ENCODE measurements around the gene OXLD1. TPM values are rescaled to one million over a fixed set of nuclear protein-coding genes. Genes with fewer than 3 reads are reported as not detected.

OXLD1 gene
- total RNA-seq (10 to 100 TPM; 10.1 to 35.6 TPM), polyA plus RNA-seq (ENCODE audit: insufficient read length in 2 of 2) (10 to 100 TPM; 20.9 to 27.1 TPM)
- long read RNA-seq, donor 1, transcript OXLD1-201 (2 exons, 620 nt) = minor isoform, 5 of 28 reads
- long read RNA-seq, donor 1, transcript OXLD1-206 (1 exons, 1,600 nt) = major isoform, 18 of 28 reads
- long read RNA-seq, donor 1, partial matches to known transcripts = 0 of 28 reads
- long read RNA-seq, donor 1, other reads (novel, unspliced or antisense) = 0 of 28 reads
- long read RNA-seq, donor 2, partial matches to known transcripts = 0 of 9 reads
- long read RNA-seq, donor 2, other reads (novel, unspliced or antisense) = 0 of 9 reads
- long read RNA-seq, donor 3, transcript OXLD1-206 (1 exons, 1,600 nt) = major isoform, 7 of 14 reads
- long read RNA-seq, donor 3, partial matches to known transcripts = 0 of 14 reads
- long read RNA-seq, donor 3, other reads (novel, unspliced or antisense) = 0 of 14 reads
- long read RNA-seq, donor 4, transcript OXLD1-206 (1 exons, 1,600 nt) = major isoform, 26 of 46 reads
- long read RNA-seq, donor 4, transcript OXLD1-207 (2 exons, 821 nt) = minor isoform, 11 of 46 reads
- long read RNA-seq, donor 4, partial matches to known transcripts = 0 of 46 reads
- long read RNA-seq, donor 4, other reads (novel, unspliced or antisense) = 0 of 46 reads

GRCh38 chr17:81666342-81667191 is at the start of gene OXLD1, which contains the start of gene CCDC137:
OXLD1 (minus strand) TSS chr17:81666605; CDS start chr17:81666577, 28 bp downstream.
CCDC137 (plus strand) TSS chr17:81666737; CDS start chr17:81666767, 30 bp downstream.
- WGBS (ENCODE audit: insufficient coverage) = under 1% methylated on average over 96 of the region's 96 CpGs
- H3K4me1 ChIP-seq (ENCODE audit: control insufficient read depth, insufficient read depth, low read length) = peaks cover 23% of the 10 kb centered on the region
- no peaks in the 10 kb centered on the region for H3K27me3 ChIP-seq (ENCODE audit: control insufficient read depth, insufficient read depth, low read length)
- H3K9me3 ChIP-seq (ENCODE audit: control insufficient read depth, insufficient read depth, low read length) = no peaks in the 10 kb centered on the region
- peak within 1 kb of the TSS; percentile 84 for H3K4me3 ChIP-seq (ENCODE audit: low read depth, low read length)
- H3K27ac ChIP-seq (ENCODE audit: low read depth, low read length) = peak within 1 kb of the TSS; percentile 67
- H3K36me3 ChIP-seq (ENCODE audit: control insufficient read depth, insufficient read depth, low read length) = peaks cover 54% of the 10 kb centered on the region
- DNase-seq (ENCODE audit: low read depth in 4 of 6, low spot score in 6 of 6) = peak; percentile 80 to 98 (median 92)

- H3K4me3 ChIP-seq (ENCODE audit: low read depth, low read length) = no peak overlapping the region
- DNase-seq (ENCODE audit: low read depth in 4 of 6, low spot score in 6 of 6) = no peak
- no peaks in the 10 kb centered on the region for H3K9me3 ChIP-seq (ENCODE audit: control insufficient read depth, insufficient read depth, low read length)
- peaks cover 65% of the 10 kb centered on the region for H3K36me3 ChIP-seq (ENCODE audit: control insufficient read depth, insufficient read depth, low read length)
- peaks cover 11% of the 10 kb centered on the region for H3K27me3 ChIP-seq (ENCODE audit: control insufficient read depth, insufficient read depth, low read length)
- H3K27ac ChIP-seq (ENCODE audit: low read depth, low read length) = no peak overlapping the region
- H3K4me1 ChIP-seq (ENCODE audit: control insufficient read depth, insufficient read depth, low read length) = peaks cover 50% of the 10 kb centered on the region
- WGBS (ENCODE audit: insufficient coverage) = 86% methylated on average over 32 of the region's 32 CpGs
Observed at GRCh38 chr17:81715107-81715871, 48.9 kb upstream of the OXLD1 start.

GRCh38 chr17:81714412-81715106 is 48.2 kb upstream of the OXLD1 start:
- H3K4me1 ChIP-seq (ENCODE audit: control insufficient read depth, insufficient read depth, low read length) = peaks cover 46% of the 10 kb centered on the region
- H3K4me3 ChIP-seq (ENCODE audit: low read depth, low read length) = no peak overlapping the region
- no peak for DNase-seq (ENCODE audit: low read depth in 4 of 6, low spot score in 6 of 6)
- 94% methylated on average over 31 of the region's 39 CpGs for WGBS (ENCODE audit: insufficient coverage)
- H3K27ac ChIP-seq (ENCODE audit: low read depth, low read length) = no peak overlapping the region
- H3K27me3 ChIP-seq (ENCODE audit: control insufficient read depth, insufficient read depth, low read length) = peaks cover 11% of the 10 kb centered on the region
- H3K9me3 ChIP-seq (ENCODE audit: control insufficient read depth, insufficient read depth, low read length) = no peaks in the 10 kb centered on the region
- H3K36me3 ChIP-seq (ENCODE audit: control insufficient read depth, insufficient read depth, low read length) = peaks cover 57% of the 10 kb centered on the region

- peaks cover 11% of the 10 kb centered on the region for H3K27me3 ChIP-seq (ENCODE audit: control insufficient read depth, insufficient read depth, low read length)
- H3K9me3 ChIP-seq (ENCODE audit: control insufficient read depth, insufficient read depth, low read length) = no peaks in the 10 kb centered on the region
- peak overlapping the region; percentile 40 for H3K27ac ChIP-seq (ENCODE audit: low read depth, low read length)
- H3K4me3 ChIP-seq (ENCODE audit: low read depth, low read length) = peak overlapping the region; percentile 50
- H3K36me3 ChIP-seq (ENCODE audit: control insufficient read depth, insufficient read depth, low read length) = peaks cover 55% of the 10 kb centered on the region
- H3K4me1 ChIP-seq (ENCODE audit: control insufficient read depth, insufficient read depth, low read length) = peaks cover 41% of the 10 kb centered on the region
- WGBS (ENCODE audit: insufficient coverage) = 42% methylated on average over 33 of the region's 36 CpGs
- no peak for DNase-seq (ENCODE audit: low read depth in 4 of 6, low spot score in 6 of 6)
Observed at GRCh38 chr17:81713556-81714411, 47.4 kb upstream of the OXLD1 start.

- peaks cover 11% of the 10 kb centered on the region for H3K27me3 ChIP-seq (ENCODE audit: control insufficient read depth, insufficient read depth, low read length)
- 29% methylated on average over 16 of the region's 18 CpGs for WGBS (ENCODE audit: insufficient coverage)
- DNase-seq (ENCODE audit: low read depth in 4 of 6, low spot score in 6 of 6) = peak in 1 of 6 donors; percentile 54
- peak overlapping the region; percentile 57 for H3K27ac ChIP-seq (ENCODE audit: low read depth, low read length)
- peaks cover 57% of the 10 kb centered on the region for H3K36me3 ChIP-seq (ENCODE audit: control insufficient read depth, insufficient read depth, low read length)
- peaks cover 41% of the 10 kb centered on the region for H3K4me1 ChIP-seq (ENCODE audit: control insufficient read depth, insufficient read depth, low read length)
- peak overlapping the region; percentile 50 for H3K4me3 ChIP-seq (ENCODE audit: low read depth, low read length)
- H3K9me3 ChIP-seq (ENCODE audit: control insufficient read depth, insufficient read depth, low read length) = no peaks in the 10 kb centered on the region
Observed at GRCh38 chr17:81713004-81713555, 46.7 kb upstream of the OXLD1 start.

- Histone ChIP-seq H3K36me3 (ENCODE audit: control insufficient read depth, insufficient read depth, low read length) (peaks cover 57% of the 10 kb centered on the region), H3K4me1 (ENCODE audit: control insufficient read depth, insufficient read depth, low read length) (peaks cover 41% of the 10 kb centered on the region), H3K27ac (ENCODE audit: low read depth, low read length) (peak overlapping the region; percentile 57), H3K27me3 (ENCODE audit: control insufficient read depth, insufficient read depth, low read length) (peaks cover 11% of the 10 kb centered on the region), H3K9me3 (ENCODE audit: control insufficient read depth, insufficient read depth, low read length) (no peaks in the 10 kb centered on the region), H3K4me3 (ENCODE audit: low read depth, low read length) (peak overlapping the region; percentile 50)
- WGBS (ENCODE audit: insufficient coverage) = 2% methylated on average over 38 of the region's 41 CpGs
- peak in 1 of 6 donors; percentile 27 for DNase-seq (ENCODE audit: low read depth in 4 of 6, low spot score in 6 of 6)
Observed at GRCh38 chr17:81712468-81713003, 46.1 kb upstream of the OXLD1 start.

GRCh38 chr17:81711814-81712467 is 45.5 kb upstream of the OXLD1 start, which contains the start of gene SLC25A10:
SLC25A10 (plus strand) TSS chr17:81712284; CDS start chr17:81712427, 143 bp downstream.
- H3K27ac ChIP-seq (ENCODE audit: low read depth, low read length) = peak within 1 kb of the TSS; percentile 57
- under 1% methylated on average over 89 of the region's 89 CpGs for WGBS (ENCODE audit: insufficient coverage)

More at GRCh38 chr17:81711814-81712467, 45.5 kb upstream of the OXLD1 start, which contains the start of gene SLC25A10:
- DNase-seq (ENCODE audit: low read depth in 4 of 6, low spot score in 6 of 6) = peak; percentile 52 to 94 (median 74)
- Histone ChIP-seq H3K36me3 (ENCODE audit: control insufficient read depth, insufficient read depth, low read length) (peaks cover 57% of the 10 kb centered on the region), H3K4me1 (ENCODE audit: control insufficient read depth, insufficient read depth, low read length) (peaks cover 41% of the 10 kb centered on the region), H3K9me3 (ENCODE audit: control insufficient read depth, insufficient read depth, low read length) (no peaks in the 10 kb centered on the region), H3K27me3 (ENCODE audit: control insufficient read depth, insufficient read depth, low read length) (peaks cover 11% of the 10 kb centered on the region), H3K4me3 (ENCODE audit: low read depth, low read length) (peak within 1 kb of the TSS; percentile 50)
